Esophagus muscularis mucosa (tissue), 3 donors: ENCODE data around the gene ZNF770.

ENCODE experiments used
- POLR2A ChIP-seq: fragments of 450-650 bp; IDR thresholded peaks from one replicate; pipeline ENCODE4 v1.6.1; 2017; ENCODE audit warnings: antibody characterized with exemption, moderate library complexity, mild to moderate bottlenecking, low read depth
- TF ChIP-seq, protein P1 (sequence below), 3 experiments: fragments of 200-600 bp in 2 of 3; fragments of 450-650 bp in 1 of 3; sonication (generic) in 2 of 3; IDR thresholded peaks; one replicate each; pipeline ENCODE4 v1.5.1; 2017 to 2019; ENCODE audit warnings: antibody characterized with exemption in 3 of 3, mild to moderate bottlenecking in 2 of 3, moderate library complexity in 1 of 3

DNA sequence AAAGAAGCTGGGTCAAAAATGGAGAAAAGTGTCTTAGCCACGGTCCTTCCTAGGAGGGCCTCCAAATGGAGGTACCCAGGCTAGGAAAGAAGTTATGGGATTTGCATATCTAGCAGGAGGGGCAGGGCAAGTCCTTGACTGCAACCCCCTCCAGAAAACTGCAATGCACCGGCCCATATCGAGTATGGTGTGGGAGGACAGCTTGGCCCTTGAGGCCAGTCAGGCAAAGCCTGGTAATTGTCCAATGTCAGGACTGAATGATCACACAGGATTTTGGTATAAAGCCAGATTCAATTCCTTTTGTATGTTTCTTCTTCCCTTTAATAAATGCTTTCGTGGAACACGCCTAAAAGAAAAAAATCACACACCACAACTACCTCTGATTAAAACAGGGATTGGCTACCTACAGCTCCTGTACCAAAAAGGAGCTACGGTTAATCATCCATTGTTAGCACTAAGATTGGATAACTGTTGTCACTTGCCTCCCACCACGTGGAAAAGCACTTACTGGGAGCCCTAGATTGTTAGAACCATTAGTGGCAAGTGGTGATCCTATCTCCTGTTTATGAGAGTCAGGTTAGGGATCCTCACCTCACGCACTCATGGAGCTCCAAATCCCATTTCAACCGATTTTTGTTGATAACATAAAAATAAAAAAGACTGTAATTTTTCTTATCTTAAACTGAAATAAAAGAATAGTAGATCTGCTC, 1.2 kb downstream of the ZNF770 start:
- TF ChIP-seq, protein P1, sequence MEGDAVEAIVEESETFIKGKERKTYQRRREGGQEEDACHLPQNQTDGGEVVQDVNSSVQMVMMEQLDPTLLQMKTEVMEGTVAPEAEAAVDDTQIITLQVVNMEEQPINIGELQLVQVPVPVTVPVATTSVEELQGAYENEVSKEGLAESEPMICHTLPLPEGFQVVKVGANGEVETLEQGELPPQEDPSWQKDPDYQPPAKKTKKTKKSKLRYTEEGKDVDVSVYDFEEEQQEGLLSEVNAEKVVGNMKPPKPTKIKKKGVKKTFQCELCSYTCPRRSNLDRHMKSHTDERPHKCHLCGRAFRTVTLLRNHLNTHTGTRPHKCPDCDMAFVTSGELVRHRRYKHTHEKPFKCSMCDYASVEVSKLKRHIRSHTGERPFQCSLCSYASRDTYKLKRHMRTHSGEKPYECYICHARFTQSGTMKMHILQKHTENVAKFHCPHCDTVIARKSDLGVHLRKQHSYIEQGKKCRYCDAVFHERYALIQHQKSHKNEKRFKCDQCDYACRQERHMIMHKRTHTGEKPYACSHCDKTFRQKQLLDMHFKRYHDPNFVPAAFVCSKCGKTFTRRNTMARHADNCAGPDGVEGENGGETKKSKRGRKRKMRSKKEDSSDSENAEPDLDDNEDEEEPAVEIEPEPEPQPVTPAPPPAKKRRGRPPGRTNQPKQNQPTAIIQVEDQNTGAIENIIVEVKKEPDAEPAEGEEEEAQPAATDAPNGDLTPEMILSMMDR (IDR thresholded peaks at IDR 0.05) = no peak
- no peak for TF ChIP-seq POLR2A
